H9 (cell line): ENCODE data around the gene LIMK2. TPM values are rescaled to one million over a fixed set of nuclear protein-coding genes. Genes with fewer than 3 reads are reported as not detected.

Experiments used
- DNase-seq: peaks from one replicate; pipeline ENCODE4 v3.0.0-alpha.2; 2017
- H2AFZ ChIP-seq: one replicate; pipeline ENCODE4 v1.6.1; 2013; ENCODE audit warnings: mild to moderate bottlenecking, low read length, control low read depth, moderate library complexity
- H2AK5ac ChIP-seq: 2 replicates; pipeline ENCODE4 v1.6.1; 2013; ENCODE audit warnings: low read length, control low read depth, mixed read lengths; ENCODE audit not compliant: insufficient read length
- H2BK120ac ChIP-seq: one replicate; pipeline ENCODE4 v1.6.1; 2013; ENCODE audit warnings: low read depth, mild to moderate bottlenecking, low read length, control low read depth, inconsistent platforms; ENCODE audit not compliant: poor library complexity, severe bottlenecking
- H2BK12ac ChIP-seq: 2 replicates; pipeline ENCODE4 v1.6.1; 2013; ENCODE audit warnings: low read length, control low read depth, mixed read lengths, low read depth; ENCODE audit not compliant: insufficient read length
- H2BK15ac ChIP-seq: 2 replicates; pipeline ENCODE4 v1.6.1; 2013; ENCODE audit warnings: low read depth, low read length, control low read depth
- H2BK20ac ChIP-seq: one replicate; pipeline ENCODE4 v1.6.1; 2013; ENCODE audit warnings: low read depth, mild to moderate bottlenecking, low read length, control low read depth, inconsistent platforms; ENCODE audit not compliant: poor library complexity, severe bottlenecking
- H2BK5ac ChIP-seq: 2 replicates; pipeline ENCODE4 v1.6.1; 2013; ENCODE audit warnings: low read length, control low read depth, mixed read lengths; ENCODE audit not compliant: insufficient read length
- H3K14ac ChIP-seq: 2 replicates; pipeline ENCODE4 v1.6.1; 2013; ENCODE audit warnings: low read length, control low read depth; ENCODE audit not compliant: insufficient read depth
- H3K18ac ChIP-seq: 2 replicates; pipeline ENCODE4 v1.6.1; 2013; ENCODE audit warnings: low read depth, mild to moderate bottlenecking, mixed read lengths, low read length, control low read depth; ENCODE audit not compliant: insufficient read length
- H3K23ac ChIP-seq: 2 replicates; pipeline ENCODE4 v1.6.1; 2013; ENCODE audit warnings: low read length, control low read depth, mixed read lengths, low read depth; ENCODE audit not compliant: insufficient read length
- H3K23me2 ChIP-seq: 2 replicates; pipeline ENCODE4 v1.6.1; 2013; ENCODE audit warnings: low read depth, mild to moderate bottlenecking, mixed read lengths, low read length, control low read depth; ENCODE audit not compliant: insufficient read length, poor library complexity, severe bottlenecking
- H3K27ac ChIP-seq: 2 replicates; pipeline ENCODE4 v1.5.1; 2013; ENCODE audit warnings: low read length, control low read depth, mixed read lengths, low read depth; ENCODE audit not compliant: insufficient read length
- H3K27me3 ChIP-seq: 2 replicates; pipeline ENCODE4 v1.6.1; 2013; ENCODE audit warnings: low read length, control low read depth, inconsistent platforms; ENCODE audit not compliant: insufficient read depth
- H3K4ac ChIP-seq: 2 replicates; pipeline ENCODE4 v1.6.1; 2013; ENCODE audit warnings: low read depth, mild to moderate bottlenecking, control low read depth, inconsistent platforms, low read length, moderate library complexity
- H3K4me1 ChIP-seq: 2 replicates; pipeline ENCODE4 v1.6.1; 2013; ENCODE audit warnings: low read length, control low read depth, inconsistent platforms; ENCODE audit not compliant: insufficient read depth
- H3K4me2 ChIP-seq: 2 replicates; pipeline ENCODE4 v1.6.1; 2013; ENCODE audit warnings: low read length, control low read depth, mixed read lengths; ENCODE audit not compliant: insufficient read length, insufficient read depth
- H3K56ac ChIP-seq: 2 replicates; pipeline ENCODE4 v1.6.1; 2013; ENCODE audit warnings: low read depth, mild to moderate bottlenecking, mixed read lengths, low read length, control low read depth; ENCODE audit not compliant: insufficient read length
- H3K79me1 ChIP-seq: 2 replicates; pipeline ENCODE4 v1.6.1; 2013; ENCODE audit warnings: low read depth, mild to moderate bottlenecking, moderate library complexity, low read length, control low read depth, inconsistent platforms; ENCODE audit not compliant: insufficient read depth, poor library complexity, severe bottlenecking
- H3K79me2 ChIP-seq: 2 replicates; pipeline ENCODE4 v1.6.1; 2013; ENCODE audit warnings: low read length, control low read depth, inconsistent platforms; ENCODE audit not compliant: insufficient read depth
- H3K9ac ChIP-seq: 2 replicates; pipeline ENCODE4 v1.6.1; 2013; ENCODE audit warnings: low read length, control low read depth, mixed read lengths; ENCODE audit not compliant: insufficient read length; ENCODE audit errors: extremely low read depth
- H3K9me3 ChIP-seq: one replicate; pipeline ENCODE4 v1.6.1; 2013; ENCODE audit warnings: low read depth, low read length, inconsistent platforms; ENCODE audit not compliant: control insufficient read depth
- H3T11ph ChIP-seq: one replicate; pipeline ENCODE4 v1.6.1; 2013; ENCODE audit warnings: mild to moderate bottlenecking, low read length, control low read depth, inconsistent platforms
- H4K20me1 ChIP-seq: one replicate; pipeline ENCODE4 v1.6.1; 2013; ENCODE audit not compliant: control insufficient read depth, insufficient read length, insufficient read depth
- H4K5ac ChIP-seq: 2 replicates; pipeline ENCODE4 v1.6.1; 2013; ENCODE audit warnings: low read depth, mild to moderate bottlenecking, mixed read lengths, low read length, control low read depth; ENCODE audit not compliant: insufficient read length
- H4K8ac ChIP-seq: replicated peaks from 2 replicates; pipeline ENCODE4 v1.6.1; 2013; ENCODE audit warnings: low read length, control low read depth, mixed read lengths, low read depth; ENCODE audit not compliant: insufficient read length
- H4K91ac ChIP-seq: 2 replicates; pipeline ENCODE4 v1.6.1; 2013; ENCODE audit warnings: low read depth, mild to moderate bottlenecking, moderate library complexity, mixed read lengths, low read length, control low read depth; ENCODE audit not compliant: insufficient read length
- H3K27ac Mint-ChIP-seq, 3 experiments: 2 replicates in 2 of 3; 3 replicates in 1 of 3; pipeline ENCODE4 v1.8.0; 2020 to 2021; ENCODE audit warnings: mixed read lengths in 3 of 3, mild to moderate bottlenecking in 1 of 3, moderate library complexity in 1 of 3
- H3K27me3 Mint-ChIP-seq: 2 replicates; pipeline ENCODE4 v1.8.0; 2021; ENCODE audit warnings: low read depth, mild to moderate bottlenecking, moderate library complexity, mixed read lengths
- H3K36me3 Mint-ChIP-seq, 3 experiments: 2 replicates in 2 of 3; 3 replicates in 1 of 3; pipeline ENCODE4 v1.8.0; 2020 to 2021; ENCODE audit warnings: low read depth in 3 of 3, mixed read lengths in 3 of 3; ENCODE audit not compliant: insufficient read depth in 1 of 3
- H3K4me1 Mint-ChIP-seq, 2 experiments: 2 replicates each; pipeline ENCODE4 v1.8.0; 2020; ENCODE audit warnings: mixed read lengths in 2 of 2
- H3K4me3 Mint-ChIP-seq, 2 experiments: 2 replicates in 1 of 2; 3 replicates in 1 of 2; pipeline ENCODE4 v1.8.0; 2020 to 2021; ENCODE audit warnings: mild to moderate bottlenecking in 2 of 2, mixed read lengths in 2 of 2, moderate library complexity in 1 of 2
- H3K9me3 Mint-ChIP-seq, 2 experiments: 2 replicates in 1 of 2; 3 replicates in 1 of 2; pipeline ENCODE4 v1.8.0; 2020; ENCODE audit warnings: mild to moderate bottlenecking in 2 of 2, mixed read lengths in 2 of 2, moderate library complexity in 1 of 2
- CTCF ChIP-seq: fragments of 200-600 bp; sonication (generic); conservative IDR thresholded peaks from 3 replicates; pipeline ENCODE4 v1.8.0; 2021; ENCODE audit warnings: antibody characterized with exemption, mild to moderate bottlenecking
- WGBS: extraction: QIAGEN DNeasy Blood & Tissue Kit; methylation state at CpG from one replicate; pipeline ENCODE4 v1.1.7; 2013; ENCODE audit warnings: missing lambda C conversion rate, low lambda C conversion rate, mixed read lengths; ENCODE audit not compliant: insufficient read length; ENCODE audit errors: extremely low coverage; 5-methylcytosine and 5-hydroxymethylcytosine counted together
- total RNA-seq: library from RNA; stranded (reverse); gene quantifications from 2 replicates; pipeline ENCODE4 v1.2.1, GENCODE V29; 2021

The LIMK2 gene
- total RNA-seq, 1 experiment from 2014 or later = 51.3 TPM

- Mint-ChIP-seq H3K4me3 (no peak overlapping the region), H3K4me1 (no peaks in the 10 kb centered on the region), H3K9me3 (peaks cover 0 to 2% of the 10 kb centered on the region in 2 experiments; a peak in 2 of 5 replicates), H3K27ac (no peak overlapping the region), H3K36me3 (peaks cover 8 to 11% (median 10%) of the 10 kb centered on the region in 3 experiments), H3K27me3 (no peaks in the 10 kb centered on the region)
- no peak for TF ChIP-seq CTCF
- H2AFZ ChIP-seq = no peak overlapping the region
- H3K56ac ChIP-seq = no peak overlapping the region
- H3K4me1 ChIP-seq = no peaks in the 10 kb centered on the region
- H2AK5ac ChIP-seq = no peak overlapping the region
- H4K91ac ChIP-seq = no peak overlapping the region
- no peaks in the 10 kb centered on the region for H3K23me2 ChIP-seq
- no peak overlapping the region for H3K23ac ChIP-seq
- H2BK20ac ChIP-seq = no peak overlapping the region
- no peaks in the 10 kb centered on the region for H3K27me3 ChIP-seq
- no peak overlapping the region for H2BK12ac ChIP-seq
- H4K8ac ChIP-seq = no peak overlapping the region
- H3K27ac ChIP-seq = no peak overlapping the region
- no peak for DNase-seq
- no peak overlapping the region for H3K9ac ChIP-seq
- H3K79me1 ChIP-seq = peaks cover 2% of the 10 kb centered on the region
- H4K5ac ChIP-seq = no peak overlapping the region
- WGBS = no CpG with 5 or more reads among the region's 1 CpG
- H3K9me3 ChIP-seq = no peaks in the 10 kb centered on the region
- no peak overlapping the region for H3K4ac ChIP-seq
- no peak overlapping the region for H2BK120ac ChIP-seq
- H2BK15ac ChIP-seq = no peak overlapping the region
- no peaks in the 10 kb centered on the region; the same call in 1 of the 2 replicates for H3K79me2 ChIP-seq
- no peak overlapping the region for H3K14ac ChIP-seq
- H3K18ac ChIP-seq = no peak overlapping the region
- no peaks in the 10 kb centered on the region for H4K20me1 ChIP-seq
- H3K4me2 ChIP-seq = no peak overlapping the region
- no peak overlapping the region for H2BK5ac ChIP-seq
- H3T11ph ChIP-seq = no peak overlapping the region
These were observed 35.2 kb upstream of the LIMK2 start for GRCh38 chr22:31176923-31177322.
